Erythroblast (primary cell): Measurements from ENCODE around the gene MAPRE3.

Source experiments
- GATA1 ChIP-seq: IDR thresholded peaks from 2 replicates; pipeline ENCODE4 v1.6.1; 2011; ENCODE audit warnings: low read depth, mild to moderate bottlenecking, control low read depth, low read length, moderate library complexity
- POLR2A ChIP-seq: IDR thresholded peaks from 2 replicates; pipeline ENCODE4 v1.6.1; 2011; ENCODE audit warnings: mild to moderate bottlenecking, low read length

GRCh38 chr2:27069961-27070618 lies 99.7 kb downstream of the MAPRE3 start:
- no peak for TF ChIP-seq POLR2A
- TF ChIP-seq GATA1, result no peak
